PC-3 (cell line): ENCODE data around the gene AADACL4.

ENCODE experiments used
- EZH2 ChIP-seq: fragments of 300-600 bp; sonication (generic); IDR thresholded peaks from one replicate; pipeline ENCODE4 v1.6.1; 2017; ENCODE audit warnings: antibody characterized with exemption, mild to moderate bottlenecking, low read length; ENCODE audit not compliant: unreplicated experiment
- EZH2phosphoT487 ChIP-seq: fragments of 300-600 bp; sonication (generic); IDR thresholded peaks from 2 replicates; pipeline ENCODE4 v1.6.1; 2018; ENCODE audit warnings: mild to moderate bottlenecking, antibody characterized with exemption, low read length, borderline replicate concordance
- TF ChIP-seq, protein P1 (sequence below): fragments of 300-600 bp; sonication (generic); conservative IDR thresholded peaks from 2 replicates; pipeline ENCODE4 v1.5.1; 2017; ENCODE audit warnings: antibody characterized with exemption, low read depth, mild to moderate bottlenecking, low read length

DNA sequence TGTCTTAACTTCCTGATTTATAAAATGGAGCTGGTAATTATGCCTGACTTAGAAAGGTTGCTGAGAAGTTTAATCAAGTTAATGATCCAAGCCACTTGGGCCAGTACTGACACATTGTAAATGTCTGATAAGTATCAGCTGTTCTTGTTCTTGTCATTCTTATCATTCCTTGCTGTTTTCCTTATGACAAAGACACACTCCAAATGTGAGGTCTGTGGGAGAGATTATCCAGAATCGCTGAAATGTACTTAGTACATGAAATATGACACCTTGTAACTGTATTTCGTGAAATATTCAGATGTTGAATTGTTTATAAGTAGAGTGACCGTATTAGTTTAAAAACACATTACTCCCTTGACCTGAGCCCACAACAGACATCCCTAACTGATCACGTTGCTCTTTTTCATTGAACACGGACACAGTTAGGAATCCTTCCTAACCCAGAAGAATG, 6.1 kb downstream of the AADACL4 start:
- TF ChIP-seq, protein P1, sequence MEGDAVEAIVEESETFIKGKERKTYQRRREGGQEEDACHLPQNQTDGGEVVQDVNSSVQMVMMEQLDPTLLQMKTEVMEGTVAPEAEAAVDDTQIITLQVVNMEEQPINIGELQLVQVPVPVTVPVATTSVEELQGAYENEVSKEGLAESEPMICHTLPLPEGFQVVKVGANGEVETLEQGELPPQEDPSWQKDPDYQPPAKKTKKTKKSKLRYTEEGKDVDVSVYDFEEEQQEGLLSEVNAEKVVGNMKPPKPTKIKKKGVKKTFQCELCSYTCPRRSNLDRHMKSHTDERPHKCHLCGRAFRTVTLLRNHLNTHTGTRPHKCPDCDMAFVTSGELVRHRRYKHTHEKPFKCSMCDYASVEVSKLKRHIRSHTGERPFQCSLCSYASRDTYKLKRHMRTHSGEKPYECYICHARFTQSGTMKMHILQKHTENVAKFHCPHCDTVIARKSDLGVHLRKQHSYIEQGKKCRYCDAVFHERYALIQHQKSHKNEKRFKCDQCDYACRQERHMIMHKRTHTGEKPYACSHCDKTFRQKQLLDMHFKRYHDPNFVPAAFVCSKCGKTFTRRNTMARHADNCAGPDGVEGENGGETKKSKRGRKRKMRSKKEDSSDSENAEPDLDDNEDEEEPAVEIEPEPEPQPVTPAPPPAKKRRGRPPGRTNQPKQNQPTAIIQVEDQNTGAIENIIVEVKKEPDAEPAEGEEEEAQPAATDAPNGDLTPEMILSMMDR = no peak
- TF ChIP-seq EZH2 (no peak), EZH2phosphoT487 (no peak)
